Gastrocnemius medialis (tissue), 4 donors: Measurements from ENCODE around the gene C1orf94. TPM values are rescaled to one million over a fixed set of nuclear protein-coding genes. Genes with fewer than 3 reads are reported as not detected.

Experiments used
- ATAC-seq, 2 donors: fragments of 150-250 bp; one replicate each; pipeline ENCODE4 v1.9.1; 2016
- DNase-seq, 2 donors: peaks; one replicate each; pipeline ENCODE4 v3.0.0-alpha.2; 2019
- H3K27ac ChIP-seq, 4 donors: fragments of 200-600 bp; sonication (generic); 1 replicate in 1 of 4; 2 replicates in 3 of 4; pipeline ENCODE4 v1.5.1; 2016 to 2018; ENCODE audit warnings: mild to moderate bottlenecking in 2 of 4, moderate library complexity in 1 of 4
- H3K27me3 ChIP-seq, 3 donors: fragments of 200-600 bp; sonication (generic) in 2 of 3; 1 replicate in 1 of 3; 2 replicates in 2 of 3; pipeline versions ENCODE4 v1.5.1 to v1.6.0; 2016 to 2019; ENCODE audit warnings: mild to moderate bottlenecking in 1 of 3, moderate library complexity in 1 of 3
- H3K36me3 ChIP-seq, 2 donors: fragments of 200-600 bp; sonication (generic) in 1 of 2; one replicate each; pipeline ENCODE4 v1.5.1; 2017 to 2018
- H3K4me1 ChIP-seq, 2 donors: fragments of 200-600 bp; sonication (generic) in 1 of 2; one replicate each; pipeline ENCODE4 v1.5.1; 2016 to 2017; ENCODE audit warnings: mild to moderate bottlenecking in 2 of 2
- H3K4me3 ChIP-seq, 4 donors: fragments of 200-600 bp; sonication (generic) in 3 of 4; 1 replicate in 1 of 4; 2 replicates in 3 of 4; pipeline ENCODE4 v1.5.1; 2016 to 2019; ENCODE audit warnings: mild to moderate bottlenecking in 2 of 4
- H3K9me3 ChIP-seq, 3 donors: fragments of 200-600 bp; sonication (generic) in 2 of 3; 1 replicate in 1 of 3; 2 replicates in 2 of 3; pipeline ENCODE4 v1.5.1; 2016 to 2019
- CTCF ChIP-seq, 5 experiments: fragments of 450-650 bp in 3 of 5; fragments of 200-600 bp in 2 of 5; sonication (generic) in 2 of 5; IDR thresholded peaks in 4 of 5; conservative IDR thresholded peaks in 1 of 5; 1 replicate in 4 of 5; 2 replicates in 1 of 5; pipeline ENCODE4 v1.5.1; 2016 to 2019; ENCODE audit warnings: antibody characterized with exemption in 5 of 5, mild to moderate bottlenecking in 3 of 5, moderate library complexity in 3 of 5
- POLR2A ChIP-seq, 2 donors: fragments of 450-650 bp; IDR thresholded peaks; one replicate each; pipeline ENCODE4 v1.6.1; 2017; ENCODE audit warnings: antibody characterized with exemption in 2 of 2, mild to moderate bottlenecking in 2 of 2, moderate library complexity in 2 of 2
- in situ Hi-C, 4 donors: fragments of 200-750 bp; cut with MboI; loops; one replicate each; pipeline versions ENCODE4 v1.15.0 to v1.8.0; 2017; ENCODE audit warnings: low sequenced_read_pairs in 4 of 4
- intact Hi-C: fragments of 100-400 bp; cut with DNase I; formaldehyde crosslinking; loops from one replicate; pipeline ENCODE4 v1.15.1; 2023; ENCODE audit warnings: low total_unique reads
- total RNA-seq, 4 donors: library from RNA; depleted of rRNA; stranded (reverse); fragments of >200 nt; gene quantifications; one replicate each; pipeline versions ENCODE4 v1.1.0 to v1.2.3, GENCODE V29; 2016

C1orf94 gene
- total RNA-seq, 4 donors from 2014 or later: not detected

DNA sequence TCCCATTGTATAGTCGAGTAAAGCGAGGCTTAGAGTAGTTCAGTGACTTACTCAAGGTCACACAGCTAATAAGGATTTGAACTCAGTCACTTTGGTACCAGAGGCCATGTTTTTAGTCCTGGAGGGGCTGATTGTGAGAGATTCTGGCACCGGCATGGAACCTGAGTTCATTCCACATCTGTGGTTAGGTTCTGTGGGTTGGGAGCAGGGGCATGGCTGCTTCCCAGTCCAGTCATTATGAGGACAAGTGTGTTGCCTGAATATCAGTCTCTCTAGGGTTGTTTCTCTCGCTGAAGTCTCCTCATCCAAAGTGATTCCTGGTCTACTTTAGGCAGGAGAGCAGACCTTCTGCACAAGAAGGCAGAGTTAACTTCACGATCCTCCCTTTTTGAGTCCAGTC is 90.6 kb downstream of the C1orf94 start:
- no peak for DNase-seq
- Histone ChIP-seq H3K36me3 (no peaks in the 10 kb centered on the region), H3K4me3 (no peak overlapping the region), H3K4me1 (no peaks in the 10 kb centered on the region), H3K27ac (no peak overlapping the region), H3K9me3 (no peaks in the 10 kb centered on the region), H3K27me3 (peaks cover 0 to 10% (median 0%) of the 10 kb centered on the region in 3 donors)
- TF ChIP-seq POLR2A (IDR thresholded peaks at IDR 0.05) (no peak), CTCF (IDR thresholded peaks at IDR 0.05 in 4 of 5, conservative IDR thresholded peaks at IDR 0.05 in 1 of 5) (no peak)
- in situ Hi-C loops (no loop called here), intact Hi-C loops (no loop called here)
- ATAC-seq: no peak

- no peak overlapping the region for H3K4me3 ChIP-seq
- no peaks in the 10 kb centered on the region for H3K9me3 ChIP-seq
- TF ChIP-seq CTCF (IDR thresholded peaks at IDR 0.05 in 4 of 5, conservative IDR thresholded peaks at IDR 0.05 in 1 of 5) (no peak), POLR2A (IDR thresholded peaks at IDR 0.05) (no peak)
- H3K27ac ChIP-seq: no peak overlapping the region
- in situ Hi-C loops: no loop called here
- H3K27me3 ChIP-seq: peaks cover 0 to 6% (median 0%) of the 10 kb centered on the region in 3 donors
- H3K4me1 ChIP-seq: no peaks in the 10 kb centered on the region
- no peak for DNase-seq
- H3K36me3 ChIP-seq: no peaks in the 10 kb centered on the region
- intact Hi-C loops: no loop called here
- ATAC-seq: no peak
These were observed 91.7 kb downstream of the C1orf94 start for GRCh38 chr1:34268311-34268954.

Other genes with a start within 250 kb of the C1orf94 start
- gene CSMD2, start 11.7 kb upstream of the C1orf94 start, total RNA-seq: under 1 TPM in 2 of 4 donors, not detected in 2; 0.09 to 0.20 TPM